ENCODE data around the gene CALD1.

The CALD1 gene

GRCh38 chr7:134894928-134895327, 115.5 kb downstream of the CALD1 start (continued):
- peak; percentile 76 for TF ChIP-seq ZNF664 (tag by site-specific recombination; IDR thresholded peaks at IDR 0.05)
- peak; percentile 96 for TF ChIP-seq ZNF555 (tag by site-specific recombination; conservative IDR thresholded peaks at IDR 0.05)
- no peak for TF ChIP-seq ZNF350 (tag by site-specific recombination; IDR thresholded peaks at IDR 0.05)
- no peak for TF ChIP-seq CTCF (tag by site-specific recombination; IDR thresholded peaks at IDR 0.05)
- peak; percentile 98 for TF ChIP-seq ZNF394 (tag by site-specific recombination; IDR thresholded peaks at IDR 0.05; ENCODE audit: borderline replicate concordance)
- TF ChIP-seq ZNF121 (tag by site-specific recombination; IDR thresholded peaks at IDR 0.05): 0 out of 2 replicates have a peak, but pooled peaks have one; percentile 36
- 0 out of 2 replicates have a peak, but pooled peaks have one; percentile 47 for TF ChIP-seq ZNF354C (tag by site-specific recombination; IDR thresholded peaks at IDR 0.05; ENCODE audit: borderline replicate concordance, low read depth)
- no peak for TF ChIP-seq ZNF701 (tag by site-specific recombination; IDR thresholded peaks at IDR 0.05)
- no peak for TF ChIP-seq PRDM6 (tag by site-specific recombination; IDR thresholded peaks at IDR 0.05)
- no peak for TF ChIP-seq ZNF670 (tag by site-specific recombination; IDR thresholded peaks at IDR 0.05; ENCODE audit: low read depth)
- TF ChIP-seq ZNF626 (tag by site-specific recombination; IDR thresholded peaks at IDR 0.05): no peak
- TF ChIP-seq ZNF335 (tag by site-specific recombination; conservative IDR thresholded peaks at IDR 0.05): no peak
- no peak for TF ChIP-seq ZNF184 (tag by site-specific recombination; IDR thresholded peaks at IDR 0.05)
- TF ChIP-seq FEZF1 (tag by site-specific recombination; IDR thresholded peaks at IDR 0.05): no peak
- TF ChIP-seq ZBTB8A (tag by site-specific recombination; IDR thresholded peaks at IDR 0.05): peak; percentile 85
- TF ChIP-seq ZIC2 (tag by site-specific recombination; IDR thresholded peaks at IDR 0.05): no peak
- TF ChIP-seq PATZ1 (tag by site-specific recombination; IDR thresholded peaks at IDR 0.05): no peak
- no peak for TF ChIP-seq HIC1 (tag by site-specific recombination; IDR thresholded peaks at IDR 0.05)
- TF ChIP-seq ZNF843 (tag by site-specific recombination; IDR thresholded peaks at IDR 0.05): no peak
- no peak for TF ChIP-seq ZNF785 (tag by site-specific recombination; IDR thresholded peaks at IDR 0.05)
- TF ChIP-seq ELK4 (IDR thresholded peaks at IDR 0.05; ENCODE audit: borderline replicate concordance, low read depth, low read length): no peak
- no peak for TF ChIP-seq INSM2 (tag by site-specific recombination; IDR thresholded peaks at IDR 0.05)
- TF ChIP-seq ZNF362 (tag by site-specific recombination; IDR thresholded peaks at IDR 0.05): no peak
- TF ChIP-seq GLIS2 (tag by site-specific recombination; IDR thresholded peaks at IDR 0.05): no peak
- no peak for TF ChIP-seq ZSCAN16 (tag by site-specific recombination; IDR thresholded peaks at IDR 0.05)
- peak; percentile 42; the same call in 1 of the 2 replicates for TF ChIP-seq ZFP3 (tag by site-specific recombination; IDR thresholded peaks at IDR 0.05; ENCODE audit: low read depth)
- no peak for TF ChIP-seq ZNF837 (tag by site-specific recombination; IDR thresholded peaks at IDR 0.05)
- TF ChIP-seq ZNF324 (tag by site-specific recombination; IDR thresholded peaks at IDR 0.05): no peak
- no peak for TF ChIP-seq KLF9 (tag by site-specific recombination; IDR thresholded peaks at IDR 0.05; ENCODE audit: low read depth)

All from HEK293 (cell line).